Activated T-cell treated with anti-CD3 and anti-CD28 coated beads, Interleukin-2, amount 50 U/mL, for 48 hours (primary cell): Measurements from ENCODE around the gene SFT2D1.

ENCODE experiments used
- DNase-seq, 2 experiments: peaks; one replicate each; pipeline ENCODE4 v3.0.0-alpha.2; 2020

SFT2D1 gene

DNA sequence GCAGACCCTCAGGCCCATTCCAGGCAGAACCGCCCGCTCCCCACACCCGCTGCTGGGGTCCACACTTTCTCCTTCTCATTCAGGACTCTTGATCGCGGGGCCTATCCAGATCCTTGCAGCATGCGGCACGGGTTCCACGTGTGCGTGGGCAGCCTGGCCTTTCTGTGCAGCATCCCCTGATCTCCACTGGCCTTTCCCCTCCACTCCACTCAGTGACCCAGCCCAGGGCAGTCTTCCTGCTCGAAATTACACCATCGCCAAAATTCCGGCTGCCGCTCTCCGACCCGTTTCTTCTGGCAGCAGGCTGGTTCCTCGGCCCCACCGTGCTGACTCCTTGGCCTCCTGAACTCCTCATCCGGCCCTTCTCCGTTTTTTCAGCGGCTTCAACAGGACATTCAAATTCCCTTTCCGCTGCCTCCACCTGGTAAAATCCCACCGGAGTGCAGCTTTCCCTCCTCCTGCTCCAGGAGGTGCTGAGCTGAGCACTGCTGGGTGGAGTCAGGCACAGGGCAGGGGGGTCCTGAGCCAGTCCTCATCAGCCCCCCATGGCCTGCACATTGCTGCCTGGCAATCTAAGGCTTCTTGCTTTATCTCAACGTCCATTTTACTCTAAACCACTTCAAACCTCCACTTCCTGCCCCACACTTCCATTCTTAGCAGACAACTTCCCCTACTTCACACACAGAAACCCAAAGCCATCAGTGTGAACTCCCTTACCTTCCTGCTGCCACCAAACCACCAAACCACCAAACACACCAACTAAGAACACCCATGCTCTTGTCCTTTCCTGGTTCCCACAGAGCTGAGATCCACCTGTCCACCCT is 9.0 kb downstream of the SFT2D1 start:
- DNase-seq = peak in 1 of 2 experiments; percentile 34

DNA sequence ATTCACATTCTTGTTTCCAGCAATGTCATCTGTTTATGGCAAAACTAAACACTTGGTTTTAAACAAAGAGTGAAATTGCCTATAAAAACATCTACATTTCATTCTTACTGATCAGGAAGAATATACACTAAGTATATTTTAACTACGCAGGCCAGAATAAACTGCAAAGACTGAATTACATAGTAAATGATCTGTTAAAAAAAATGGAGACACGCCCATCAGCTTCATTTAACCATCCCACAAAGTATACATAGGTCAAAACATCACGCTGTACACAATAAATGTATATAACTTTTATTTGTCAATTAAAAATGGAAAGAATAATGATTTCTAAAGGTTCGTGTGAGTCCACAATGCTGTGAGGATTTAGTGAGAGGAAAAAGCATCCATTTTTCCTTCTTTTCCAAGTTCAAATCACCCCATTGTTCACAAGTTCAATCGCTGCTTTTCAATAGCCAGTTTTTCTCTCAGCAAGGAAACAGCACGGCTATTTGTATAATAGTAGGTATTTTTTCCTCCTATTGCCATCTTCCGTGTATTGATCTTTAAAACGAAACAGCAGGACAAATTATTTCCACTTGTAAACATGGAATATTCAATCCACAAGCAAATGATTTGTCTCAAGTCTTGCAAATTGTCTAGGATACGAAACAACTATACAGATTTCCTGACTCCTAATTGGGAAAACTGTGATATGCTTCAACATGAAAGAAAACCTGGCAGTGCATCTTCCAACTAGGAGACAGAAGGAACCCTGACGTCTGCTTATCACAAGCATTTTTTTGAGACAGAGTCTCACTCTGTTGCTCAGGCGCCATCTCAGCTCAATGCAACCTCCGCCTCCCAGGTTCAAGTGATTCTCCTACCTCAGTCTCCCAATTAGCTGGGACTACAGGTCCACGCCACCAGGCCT is 10.6 kb downstream of the SFT2D1 start:
- DNase-seq = no peak

GRCh38 chr6:166330612-166331011 is 11.7 kb downstream of the SFT2D1 start:
- no peak for DNase-seq

DNA sequence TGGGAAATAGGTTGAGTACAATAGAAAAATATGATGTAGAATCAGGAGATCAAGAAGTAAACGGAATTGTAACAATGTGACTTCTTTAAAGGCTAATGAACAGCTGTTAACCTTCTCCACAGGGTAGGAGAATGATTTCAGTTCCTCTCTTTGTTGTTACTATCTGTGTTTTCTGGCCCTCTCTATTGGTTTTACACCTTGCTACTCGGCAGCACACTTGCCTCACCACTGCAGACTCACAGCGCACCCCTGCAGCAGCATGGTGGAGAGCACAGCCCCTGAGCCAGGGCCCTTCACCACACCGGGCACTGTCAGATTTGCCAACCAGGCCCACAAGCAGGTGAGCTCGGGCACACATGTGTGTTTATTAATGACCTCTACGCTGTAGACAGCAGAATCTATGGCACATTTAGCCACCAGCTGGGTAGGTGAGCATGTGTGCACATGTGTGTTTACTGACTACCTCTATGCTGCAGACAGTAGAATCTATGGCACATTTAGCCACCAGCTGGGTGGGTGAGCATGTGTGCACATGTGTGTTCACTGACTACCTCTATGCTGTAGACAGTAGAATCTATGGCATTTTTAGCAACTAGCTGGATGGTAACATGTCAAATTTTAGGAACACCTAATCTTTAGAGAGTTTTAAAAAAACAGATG is 16.8 kb downstream of the SFT2D1 start:
- no peak for DNase-seq

GRCh38 chr6:166323395-166323794 is 18.9 kb downstream of the SFT2D1 start:
- DNase-seq = no peak

DNA sequence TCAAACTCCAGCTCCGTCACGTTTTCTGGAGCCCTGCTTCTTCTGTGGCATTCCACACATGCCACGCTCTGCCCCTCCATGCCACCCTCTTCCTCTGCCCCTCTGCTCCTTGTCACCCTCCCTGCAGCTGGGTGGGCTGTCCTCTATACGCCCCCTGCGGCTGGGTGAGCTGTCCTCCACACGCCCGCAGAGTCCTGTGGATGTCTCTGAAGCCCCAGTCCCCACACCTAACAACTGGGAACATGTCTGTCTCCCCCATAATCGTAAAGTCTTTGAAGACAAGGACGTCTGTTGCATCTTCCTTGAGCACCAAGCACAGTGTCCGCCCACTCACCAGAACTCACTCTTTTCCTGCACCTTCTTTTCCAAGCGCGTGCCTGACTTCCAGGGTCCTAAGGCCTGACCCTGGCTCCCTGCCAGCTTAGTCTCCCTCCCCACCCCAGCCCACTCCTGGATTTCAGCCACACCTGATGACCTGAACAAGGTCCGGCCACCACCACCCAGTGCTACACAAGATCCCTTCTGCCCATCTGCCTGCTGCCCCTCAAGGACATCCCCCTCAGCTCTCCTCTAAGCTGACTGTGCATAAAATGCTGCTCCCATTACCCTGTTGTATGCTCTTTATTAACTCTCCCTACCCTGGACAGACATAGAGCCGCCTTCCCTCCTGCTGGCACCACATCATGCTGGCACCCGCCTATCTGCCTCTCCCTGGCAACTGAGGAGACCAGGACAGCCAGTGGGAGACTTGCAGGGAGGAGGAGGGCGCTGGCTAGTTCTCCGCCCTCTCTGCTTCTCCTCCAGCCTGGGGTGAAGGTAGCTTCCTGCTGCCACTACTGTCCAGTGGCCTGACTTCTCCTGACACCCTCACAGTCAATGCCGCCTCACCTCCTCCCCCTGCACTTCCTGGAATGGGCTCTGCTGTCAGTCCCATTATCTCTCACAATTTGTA is 23.4 kb downstream of the SFT2D1 start:
- no peak for DNase-seq

GRCh38 chr6:166318227-166318626 is 24.1 kb downstream of the SFT2D1 start:
- no peak for DNase-seq

- no peak for DNase-seq
Measured at GRCh38 chr6:166317261-166318212, 24.8 kb downstream of the SFT2D1 start.

GRCh38 chr6:166315436-166315835 is 26.9 kb downstream of the SFT2D1 start:
- DNase-seq = no peak

DNA sequence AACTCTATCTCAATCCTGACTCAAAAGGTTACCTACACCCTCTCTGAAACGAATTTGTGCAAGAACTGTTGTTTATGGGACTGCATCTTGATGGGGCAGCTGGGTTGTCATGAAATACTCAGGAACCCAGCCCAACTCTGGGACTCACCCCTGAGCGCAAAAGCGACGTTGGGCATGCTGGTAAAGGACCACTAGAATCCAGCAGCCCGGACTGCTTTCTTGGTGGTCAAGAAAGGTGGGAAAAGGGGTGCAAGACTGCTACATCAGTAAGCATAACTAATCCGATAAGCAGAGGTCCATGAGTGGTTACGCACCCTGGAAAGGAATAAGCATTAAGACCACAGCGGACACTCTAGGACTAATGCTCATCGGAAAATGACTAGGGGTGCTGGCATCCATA is 27.9 kb downstream of the SFT2D1 start:
- DNase-seq = no peak

DNA sequence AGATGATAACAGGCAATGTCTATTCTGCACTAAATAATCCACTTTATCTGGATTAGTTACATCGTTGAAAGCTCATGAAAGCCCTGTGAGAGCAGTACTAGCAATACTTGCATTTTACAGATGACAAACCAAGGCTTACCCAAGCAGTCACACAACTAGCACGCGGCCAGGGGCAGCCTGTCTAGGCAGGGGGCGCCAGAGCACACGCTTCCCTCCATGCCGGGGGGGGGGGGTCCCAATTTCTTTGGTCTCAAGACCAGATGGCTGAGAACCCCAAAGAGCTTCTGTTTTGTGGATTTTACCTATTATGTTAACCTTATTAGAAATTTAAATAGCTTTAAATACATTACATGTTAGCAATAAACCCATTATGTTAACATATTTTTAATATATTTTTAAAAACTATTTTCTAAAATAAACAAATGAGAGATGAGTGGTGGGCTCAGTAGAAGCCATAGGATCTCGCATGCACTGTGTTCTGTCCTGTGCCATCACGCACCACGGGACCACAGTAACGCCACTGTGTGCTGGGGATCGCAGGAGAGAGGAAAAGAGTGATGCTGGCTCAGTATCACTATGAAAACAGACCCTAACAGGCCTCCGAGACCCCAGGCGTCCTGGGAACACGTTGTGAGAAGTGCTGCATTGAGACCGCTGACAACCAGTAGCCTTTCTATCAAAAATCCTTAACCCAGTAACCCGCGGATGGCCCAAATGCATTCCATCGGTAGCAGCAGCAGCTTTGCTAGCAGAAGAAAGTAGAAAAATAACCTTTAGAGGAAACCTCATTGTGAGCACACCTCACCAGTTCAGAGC is 28.9 kb downstream of the SFT2D1 start:
- peak; percentile 61 to 70 for DNase-seq

GRCh38 chr6:166312832-166313231 is 29.5 kb downstream of the SFT2D1 start:
- no peak for DNase-seq

DNA sequence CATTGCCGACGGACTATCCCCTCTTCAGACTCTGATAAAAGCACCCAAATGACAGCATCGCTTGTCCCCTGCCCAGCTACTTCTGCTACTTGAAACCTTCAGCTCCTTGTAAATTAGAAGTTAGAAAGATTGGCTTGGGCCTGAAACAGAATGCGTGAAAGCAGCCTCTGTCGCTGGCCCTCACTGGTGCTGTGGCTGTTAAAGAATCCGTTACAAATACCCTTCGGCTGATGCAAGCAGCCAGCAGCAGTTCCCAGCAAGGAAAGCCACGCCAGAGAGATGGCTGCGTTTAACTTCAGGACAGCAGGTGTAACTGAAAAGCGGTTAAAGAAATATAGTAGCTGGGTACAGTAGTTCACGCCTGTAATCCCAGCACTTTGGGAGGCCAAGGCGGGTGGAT is 31.7 kb downstream of the SFT2D1 start:
- DNase-seq = no peak

DNA sequence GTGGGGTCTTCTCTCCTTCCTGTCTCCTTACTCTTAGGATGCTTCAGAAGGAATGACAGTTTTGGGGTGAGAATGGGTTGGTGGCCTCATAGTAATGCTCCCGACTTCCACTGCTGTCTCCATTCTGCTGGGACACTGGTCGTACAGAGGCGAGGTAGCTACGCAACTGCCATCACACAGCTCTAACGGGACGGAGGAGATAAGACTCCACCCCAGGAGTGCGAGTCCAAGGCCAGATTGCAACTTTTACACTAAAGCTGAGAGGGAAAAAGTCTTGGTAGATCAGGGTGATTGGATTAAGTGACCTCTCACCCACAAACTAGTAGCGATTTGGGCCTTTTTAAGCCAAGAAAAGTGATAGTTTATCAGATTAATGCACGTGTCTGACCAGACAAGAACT is 32.4 kb downstream of the SFT2D1 start:
- DNase-seq = no peak

- DNase-seq = no peak
Measured at GRCh38 chr6:166308769-166309589, 33.4 kb downstream of the SFT2D1 start.

DNA sequence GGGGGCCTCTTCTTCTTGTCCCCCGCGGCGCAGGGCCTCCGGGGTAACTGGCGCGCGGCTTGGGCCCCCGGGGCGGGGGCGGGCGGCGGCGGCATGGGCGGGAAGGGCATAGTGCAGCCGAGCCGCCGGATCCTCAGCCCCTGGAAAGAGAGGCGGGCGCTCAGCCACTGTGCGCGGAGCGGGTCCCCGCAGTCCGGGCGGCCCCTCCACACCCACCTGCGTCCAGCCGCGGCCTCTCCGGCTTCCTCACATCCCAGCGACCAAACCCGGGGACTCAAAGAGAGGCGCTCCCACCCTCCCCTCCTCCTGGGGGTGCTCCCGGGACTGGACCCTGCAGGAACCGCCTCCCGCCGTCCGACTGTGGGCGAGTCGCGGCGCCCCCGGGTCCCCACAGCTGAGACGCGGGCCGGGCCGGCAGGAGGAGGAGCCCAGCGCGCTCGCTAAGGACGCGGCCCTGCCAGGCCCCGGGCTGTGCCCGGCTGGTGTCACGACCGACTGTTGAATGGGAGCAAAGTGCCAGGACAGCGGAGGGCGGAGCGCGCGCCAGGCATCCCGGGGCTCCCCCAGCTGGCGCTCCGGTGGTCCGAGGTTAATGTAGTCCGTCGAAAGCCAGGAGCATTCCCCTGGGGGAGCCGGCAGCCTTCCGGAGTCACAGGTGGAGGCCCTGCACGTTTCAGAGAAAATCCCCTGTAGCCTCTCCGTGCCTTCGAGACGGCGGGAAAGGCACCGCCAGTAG is 34.1 kb downstream of the SFT2D1 start, which contains the start of gene PRR18:
Gene PRR18, minus strand, starts transcription at position 360 of the 736 bp plus-strand sequence. Its CDS starts 250 bp downstream, at position 110.
- peak in 1 of 2 experiments; percentile 42 for DNase-seq

- peak in 1 of 2 experiments; percentile 37 for DNase-seq
Measured at GRCh38 chr6:166307082-166308032, 35.0 kb downstream of the SFT2D1 start.
